A549 (cell line): ENCODE measurements around the gene APOBEC3G.

Experiments used
- CHD2 ChIP-seq: fragments of 150-350 bp; IDR thresholded peaks from 2 replicates; pipeline ENCODE4 v1.6.1; 2014; ENCODE audit warnings: low read length; ENCODE audit not compliant: partially characterized antibody
- TF ChIP-seq, protein P1 (sequence below): IDR thresholded peaks from 2 replicates; pipeline ENCODE4 v1.6.1; 2012

DNA sequence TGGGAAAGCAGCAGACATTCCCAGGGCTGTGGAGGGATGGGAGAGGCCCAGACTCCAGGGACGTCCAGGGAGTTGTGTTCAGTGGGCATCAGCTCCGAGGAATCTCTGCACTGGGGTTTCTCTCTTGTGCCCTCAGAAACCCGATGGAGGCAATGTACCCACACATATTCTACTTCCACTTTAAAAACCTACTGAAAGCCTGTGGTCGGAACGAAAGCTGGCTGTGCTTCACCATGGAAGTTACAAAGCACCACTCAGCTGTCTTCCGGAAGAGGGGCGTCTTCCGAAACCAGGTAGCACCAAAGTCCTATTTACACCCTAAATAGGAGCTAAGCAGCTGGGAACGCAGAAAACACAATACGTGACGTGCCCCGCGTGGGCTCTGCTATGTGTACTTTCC lies 47.8 kb upstream of the APOBEC3G start:
- TF ChIP-seq CHD2: no peak
- TF ChIP-seq, protein P1, sequence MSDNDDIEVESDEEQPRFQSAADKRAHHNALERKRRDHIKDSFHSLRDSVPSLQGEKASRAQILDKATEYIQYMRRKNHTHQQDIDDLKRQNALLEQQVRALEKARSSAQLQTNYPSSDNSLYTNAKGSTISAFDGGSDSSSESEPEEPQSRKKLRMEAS: no peak
